Naive thymus-derived CD4-positive, alpha-beta T cell (primary cell): ENCODE results near the gene SFT2D3. TPM values are rescaled to one million over a fixed set of nuclear protein-coding genes. Genes with fewer than 3 reads are reported as not detected.

ENCODE experiments used
- ATAC-seq: fragments of 150-1000 bp; cut with Tn5 transposase; 2 replicates; pipeline ENCODE4 v1.10.0; 2021; ENCODE audit warnings: mild to moderate bottlenecking, moderate library complexity
- CTCF ChIA-PET: fragments of 350-600 bp; sonication (Branson Sonifier 250); formaldehyde crosslinking; loops from one replicate; lab custom pipeline; 2021; ENCODE audit warnings: antibody characterized with exemption; lab: Charles Lee
- POLR2A ChIA-PET: fragments of 350-600 bp; sonication (Branson Sonifier 250); formaldehyde crosslinking; loops from one replicate; lab custom pipeline; 2021; ENCODE audit warnings: antibody characterized with exemption, inconsistent platforms; lab: Charles Lee
- DNase-seq, 9 donors: peaks; one replicate each; pipeline versions ENCODE4 v3.0.0 to v3.0.0-alpha.2; 2020 to 2022; ENCODE audit warnings: mixed read lengths in 1 of 9
- H3K27ac ChIP-seq: one replicate; pipeline ENCODE4 v1.7.0; 2013; ENCODE audit warnings: mild to moderate bottlenecking, low read depth, low read length, moderate library complexity
- H3K27me3 ChIP-seq, 2 donors: one replicate each; pipeline ENCODE4 v1.7.0; 2013; ENCODE audit warnings: low read length in 2 of 2, mild to moderate bottlenecking in 2 of 2, moderate library complexity in 2 of 2; ENCODE audit not compliant: control insufficient read depth in 2 of 2, insufficient read depth in 2 of 2
- H3K36me3 ChIP-seq, 3 experiments: 1 replicate in 2 of 3; 2 replicates in 1 of 3; pipeline ENCODE4 v1.7.0; 2013; ENCODE audit warnings: low read length in 3 of 3, mild to moderate bottlenecking in 3 of 3, moderate library complexity in 1 of 3; ENCODE audit not compliant: insufficient read depth in 3 of 3, control insufficient read depth in 2 of 3
- H3K4me1 ChIP-seq, 2 donors: one replicate each; pipeline ENCODE4 v1.7.0; 2013; ENCODE audit warnings: low read length in 2 of 2, mild to moderate bottlenecking in 2 of 2, moderate library complexity in 1 of 2; ENCODE audit not compliant: control insufficient read depth in 2 of 2, insufficient read depth in 2 of 2
- H3K4me3 ChIP-seq: 2 replicates; pipeline ENCODE4 v1.7.0; 2013; ENCODE audit warnings: mild to moderate bottlenecking, low read length
- H3K9me3 ChIP-seq, 3 experiments: 1 replicate in 2 of 3; 2 replicates in 1 of 3; pipeline ENCODE4 v1.7.0; 2013; ENCODE audit warnings: low read length in 3 of 3; ENCODE audit not compliant: control insufficient read depth in 2 of 3
- H3K27ac Mint-ChIP-seq, 9 donors: one replicate each; pipeline ENCODE4 v1.8.0; 2020 to 2022; ENCODE audit warnings: mixed read lengths in 9 of 9, mild to moderate bottlenecking in 8 of 9, moderate library complexity in 5 of 9, inconsistent platforms in 2 of 9
- H3K27me3 Mint-ChIP-seq, 5 donors: one replicate each; pipeline ENCODE4 v1.8.0; 2021 to 2022; ENCODE audit warnings: mixed read lengths in 5 of 5, mild to moderate bottlenecking in 1 of 5
- H3K36me3 Mint-ChIP-seq, 5 donors: one replicate each; pipeline ENCODE4 v1.8.0; 2020 to 2022; ENCODE audit warnings: mixed read lengths in 5 of 5, mild to moderate bottlenecking in 3 of 5, inconsistent platforms in 1 of 5
- H3K4me1 Mint-ChIP-seq, 7 donors: one replicate each; pipeline ENCODE4 v1.8.0; 2020 to 2022; ENCODE audit warnings: mixed read lengths in 7 of 7, mild to moderate bottlenecking in 3 of 7, inconsistent platforms in 1 of 7
- H3K4me3 Mint-ChIP-seq, 10 donors: one replicate each; pipeline ENCODE4 v1.8.0; 2020 to 2022; ENCODE audit warnings: mild to moderate bottlenecking in 10 of 10, mixed read lengths in 10 of 10, moderate library complexity in 6 of 10, inconsistent platforms in 2 of 10
- H3K9me3 Mint-ChIP-seq, 11 donors: one replicate each; pipeline ENCODE4 v1.8.0; 2020 to 2022; ENCODE audit warnings: mixed read lengths in 11 of 11, mild to moderate bottlenecking in 4 of 11, inconsistent platforms in 1 of 11, moderate library complexity in 1 of 11
- intact Hi-C, 2 donors: fragments of 100-400 bp; cut with micrococcal nuclease; formaldehyde crosslinking; loops; one replicate each; pipeline ENCODE4 v1.15.1; 2023
- polyA plus RNA-seq, 2 donors: library from polyadenylated mRNA; unstranded; fragments of 300-500 nt; fragmentation: Illumina TruSeq; gene quantifications; one replicate each; pipeline ENCODE4 v1.2.3, GENCODE V29; 2021
- total RNA-seq, 6 experiments: library from RNA in 5 of 6; stranded (reverse) in 5 of 6; gene quantifications; 1 replicate in 5 of 6; 2 replicates in 1 of 6; pipeline ENCODE4 v1.2.3 and lab custom pipeline; 2021 to 2026

The SFT2D3 gene
- total and polyA plus RNA-seq, 7 experiments from 2014 or later = 1.4 to 17.8 (median 7.8) TPM

GRCh38 chr2:127694986-127695385 lies 6.3 kb upstream of the SFT2D3 start:
- POLR2A ChIA-PET = no interaction called here
- no peak overlapping the region for H3K27ac Mint-ChIP-seq
- no peaks in the 10 kb centered on the region for H3K4me1 ChIP-seq
- intact Hi-C loops = no loop called here
- H3K4me3 Mint-ChIP-seq = no peak overlapping the region
- no peaks in the 10 kb centered on the region for H3K27me3 ChIP-seq
- peaks cover 0 to 5% (median under 1%) of the 10 kb centered on the region in 7 donors for H3K4me1 Mint-ChIP-seq
- H3K27ac ChIP-seq = no peak overlapping the region
- H3K36me3 ChIP-seq = no peaks in the 10 kb centered on the region
- CTCF ChIA-PET = no interaction called here
- DNase-seq = no peak
- peaks cover 0 to 9% (median 0%) of the 10 kb centered on the region in 3 experiments for H3K9me3 ChIP-seq
- H3K9me3 Mint-ChIP-seq = peaks cover 8 to 25% (median 15%) of the 10 kb centered on the region in 11 donors
- H3K27me3 Mint-ChIP-seq = peaks cover 0 to 3% (median 0%) of the 10 kb centered on the region in 5 donors
- no peak for ATAC-seq
- H3K4me3 ChIP-seq = no peak overlapping the region
- peaks cover 7 to 23% (median 11%) of the 10 kb centered on the region in 5 donors for H3K36me3 Mint-ChIP-seq

DNA sequence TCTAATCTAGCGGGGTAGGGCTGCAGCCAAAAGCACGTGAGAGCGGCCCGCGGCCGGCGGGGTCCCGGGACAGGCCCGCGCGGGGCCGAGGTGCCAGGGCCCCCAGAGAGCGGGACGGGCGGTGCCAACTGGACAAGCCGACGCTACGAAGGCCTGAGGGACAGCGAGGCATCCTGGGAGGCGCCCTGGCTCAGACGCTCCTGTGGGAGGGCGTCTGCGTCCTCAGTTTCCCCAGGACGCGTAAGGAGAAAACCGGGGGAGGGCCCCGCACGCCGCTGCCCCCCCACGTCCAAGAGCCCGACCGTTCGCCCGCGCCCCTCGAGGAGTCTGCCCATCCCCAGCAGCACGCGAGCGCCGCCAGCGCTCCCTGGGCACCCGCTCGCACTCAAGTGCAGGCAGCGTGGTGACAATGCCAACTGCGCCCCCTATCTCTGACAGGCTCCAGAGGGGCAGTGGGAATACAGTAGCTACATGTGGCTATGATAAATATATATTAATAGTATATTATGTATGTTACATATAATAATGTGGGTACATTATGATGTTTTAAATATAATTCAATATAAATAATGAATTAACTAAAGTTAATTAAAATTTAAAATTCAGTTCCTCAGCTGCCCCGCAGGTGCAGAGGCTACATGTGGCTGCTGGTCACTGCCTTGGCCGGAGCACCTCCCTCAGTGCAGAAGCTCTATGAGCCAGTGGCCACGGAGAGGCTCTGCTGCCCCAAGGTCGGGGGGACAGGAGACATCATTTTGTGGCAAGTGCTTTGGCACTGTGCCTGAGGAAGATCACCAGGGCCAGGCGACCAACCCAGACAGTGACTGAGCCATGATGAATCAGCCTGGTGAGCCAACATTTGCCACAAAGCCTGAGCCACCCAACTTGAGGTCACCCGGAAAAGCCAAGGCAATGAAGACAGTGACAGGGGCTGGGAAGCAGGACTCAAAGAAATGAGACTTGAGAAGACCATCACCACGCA lies 5.5 kb upstream of the SFT2D3 start:
- Mint-ChIP-seq H3K27me3 (peaks cover 0 to 3% (median 0%) of the 10 kb centered on the region in 5 donors), H3K36me3 (peaks cover 7 to 22% (median 11%) of the 10 kb centered on the region in 5 donors), H3K9me3 (peaks cover 8 to 17% (median 15%) of the 10 kb centered on the region in 11 donors), H3K4me3 (peak overlapping the region in 5 of 10 donors; percentile 35 to 54 (median 38)), H3K4me1 (peaks cover 0 to 13% (median 8%) of the 10 kb centered on the region in 7 donors), H3K27ac (no peak overlapping the region)
- no peaks in the 10 kb centered on the region for H3K36me3 ChIP-seq
- CTCF ChIA-PET = interaction anchor here (0.8 kb wide), 2 partner anchors 11 to 105 kb away, joined by 3 to 5 read pairs; no protein-coding TSS in a partner anchor
- H3K4me1 ChIP-seq = peaks cover 4 to 6% of the 10 kb centered on the region in 2 donors
- no peak overlapping the region for H3K4me3 ChIP-seq
- POLR2A ChIA-PET = no interaction called here
- H3K9me3 ChIP-seq = peaks cover 0 to 2% (median 0%) of the 10 kb centered on the region in 3 experiments
- no peaks in the 10 kb centered on the region for H3K27me3 ChIP-seq
- ATAC-seq (peak; percentile 44), DNase-seq (peak in 8 of 9 donors; percentile 14 to 58 (median 52))
- no peak overlapping the region for H3K27ac ChIP-seq
- intact Hi-C loops = no loop called here

GRCh38 chr2:127697482-127698180 lies 3.7 kb upstream of the SFT2D3 start:
- Histone ChIP-seq H3K27me3 (no peaks in the 10 kb centered on the region), H3K9me3 (no peaks in the 10 kb centered on the region), H3K4me1 (peaks cover 8 to 11% of the 10 kb centered on the region in 2 donors), H3K36me3 (no peaks in the 10 kb centered on the region), H3K27ac (no peak overlapping the region), H3K4me3 (no peak overlapping the region)
- intact Hi-C loops = no loop called here
- CTCF ChIA-PET = interaction anchor here (1.0 kb wide), 1 partner anchor 106 kb away, joined by 3 read pairs; no protein-coding TSS in a partner anchor
- Mint-ChIP-seq H3K36me3 (peaks cover 0 to 10% (median 8%) of the 10 kb centered on the region in 5 donors), H3K9me3 (peaks cover 0 to 4% (median 0%) of the 10 kb centered on the region in 11 donors), H3K4me3 (no peak overlapping the region), H3K27ac (no peak overlapping the region), H3K27me3 (peaks cover 0 to 3% (median 0%) of the 10 kb centered on the region in 5 donors), H3K4me1 (peaks cover 0 to 21% (median 17%) of the 10 kb centered on the region in 7 donors)
- DNase-seq (no peak), ATAC-seq (no peak)
- POLR2A ChIA-PET = no interaction called here

GRCh38 chr2:127698553-127699355 lies 2.5 kb upstream of the SFT2D3 start:
- ChIA-PET POLR2A (interaction anchor here (0.6 kb wide), 1 partner anchor 111 kb away, joined by 3 read pairs; no protein-coding TSS in a partner anchor), CTCF (interaction anchor here (1.0 kb wide), 1 partner anchor 107 kb away, joined by 3 read pairs; no protein-coding TSS in a partner anchor)
- peak overlapping the region in 5 of 10 donors; percentile 6 to 29 (median 25) for H3K4me3 Mint-ChIP-seq

GRCh38 chr2:127700527-127701192 lies 637 bp upstream of the SFT2D3 start:
- intact Hi-C loops = loop anchor here (1.0 to 10.0 kb wide), 18 partner anchors 58 to 1046 kb away; partner anchors contain the start of genes GYPC (in 2 of the 2), IWS1 (in 2 of the 2), UGGT1 (in 2 of the 2) and AMMECR1L (in 1 of the 2)

More at GRCh38 chr2:127698553-127699355, 2.5 kb upstream of the SFT2D3 start:
- peaks cover 0 to 10% (median 9%) of the 10 kb centered on the region in 5 donors for H3K36me3 Mint-ChIP-seq
- peaks cover 0 to 4% (median 0%) of the 10 kb centered on the region in 11 donors for H3K9me3 Mint-ChIP-seq
- intact Hi-C loops = no loop called here
- peaks cover 0 to 3% (median 0%) of the 10 kb centered on the region in 5 donors for H3K27me3 Mint-ChIP-seq
- no peaks in the 10 kb centered on the region for H3K9me3 ChIP-seq
- ATAC-seq (no peak), DNase-seq (no peak)
- H3K27ac Mint-ChIP-seq = peak overlapping the region in 2 of 9 donors; percentile 2 to 27
- no peaks in the 10 kb centered on the region for H3K36me3 ChIP-seq
- peaks cover 0 to 30% (median 24%) of the 10 kb centered on the region in 7 donors for H3K4me1 Mint-ChIP-seq
- no peaks in the 10 kb centered on the region for H3K27me3 ChIP-seq
- H3K27ac ChIP-seq = no peak overlapping the region
- H3K4me1 ChIP-seq = peaks cover 17 to 21% of the 10 kb centered on the region in 2 donors
- H3K4me3 ChIP-seq = no peak overlapping the region

More at GRCh38 chr2:127700527-127701192, 637 bp upstream of the SFT2D3 start:
- peak overlapping the region; percentile 88 to 96 (median 94) for H3K4me3 Mint-ChIP-seq
- H3K36me3 Mint-ChIP-seq = peaks cover 0 to 22% (median 13%) of the 10 kb centered on the region in 5 donors
- H3K9me3 Mint-ChIP-seq = peaks cover 0 to 4% (median 0%) of the 10 kb centered on the region in 11 donors
- ChIA-PET CTCF (no interaction called here), POLR2A (interaction anchor here (0.6 to 3.1 kb wide), 18 partner anchors 8 to 619 kb away, joined by 3 to 17 read pairs (median 6); partner anchors contain the start of genes IWS1, LIMS2, UGGT1 and WDR33)
- ATAC-seq = peak; percentile 39
- Histone ChIP-seq H3K27ac (peak overlapping the region; percentile 83), H3K36me3 (peaks cover 0 to 1% (median 0%) of the 10 kb centered on the region in 3 experiments), H3K27me3 (no peaks in the 10 kb centered on the region), H3K4me3 (peak overlapping the region; percentile 75), H3K9me3 (no peaks in the 10 kb centered on the region), H3K4me1 (peaks cover 21 to 29% of the 10 kb centered on the region in 2 donors)
- H3K27ac Mint-ChIP-seq = peak overlapping the region; percentile 96 to 99 (median 98)
- peaks cover 0 to 3% (median 0%) of the 10 kb centered on the region in 5 donors for H3K27me3 Mint-ChIP-seq
- peak in 3 of 9 donors; percentile 11 to 31 (median 12) for DNase-seq
- peaks cover 17 to 49% (median 43%) of the 10 kb centered on the region in 7 donors for H3K4me1 Mint-ChIP-seq
